Ecto neural progenitor cell (in vitro differentiated cells): ENCODE results near the gene TBCA.

ENCODE experiments used
- DNase-seq: peaks from one replicate; pipeline ENCODE4 v3.0.0-alpha.2; 2018; ENCODE audit warnings: low spot score

TBCA gene

DNA sequence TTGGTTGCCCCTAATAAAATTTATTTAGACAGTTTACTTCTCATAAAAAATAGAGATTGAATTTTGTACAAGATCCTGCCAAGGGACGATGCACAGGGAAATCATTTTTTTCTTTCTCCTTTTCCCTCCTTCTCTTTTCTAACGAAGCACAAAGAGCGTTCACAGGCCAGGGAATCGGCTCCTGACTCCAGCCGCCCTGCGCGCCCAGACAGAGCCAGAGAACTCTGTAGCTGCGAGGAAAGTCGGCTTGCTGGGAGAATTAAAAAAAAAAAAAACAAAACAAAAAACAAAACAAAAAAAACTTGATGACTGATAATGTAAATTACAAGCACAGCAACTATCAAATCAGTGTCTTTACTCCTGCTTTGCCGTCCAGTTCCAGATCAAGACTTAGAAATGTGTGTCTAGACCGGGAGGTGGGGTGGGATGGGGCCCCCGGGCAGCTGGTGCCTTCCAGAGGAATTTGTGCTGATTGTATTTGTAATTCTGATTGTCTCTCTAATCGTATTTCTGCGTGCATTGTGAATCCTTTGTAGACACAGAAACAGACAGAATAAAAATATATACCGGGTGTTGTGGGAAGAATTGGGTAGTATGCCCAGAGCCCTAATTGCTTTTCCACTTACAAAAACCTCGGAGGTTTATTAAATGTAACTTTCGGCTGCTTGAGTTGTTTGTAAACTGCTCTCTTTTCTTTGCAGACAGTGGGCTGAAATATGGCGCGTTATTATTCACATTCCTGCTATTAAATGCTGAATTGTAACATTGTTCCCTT is 134.0 kb downstream of the TBCA start:
- DNase-seq = no peak

DNA sequence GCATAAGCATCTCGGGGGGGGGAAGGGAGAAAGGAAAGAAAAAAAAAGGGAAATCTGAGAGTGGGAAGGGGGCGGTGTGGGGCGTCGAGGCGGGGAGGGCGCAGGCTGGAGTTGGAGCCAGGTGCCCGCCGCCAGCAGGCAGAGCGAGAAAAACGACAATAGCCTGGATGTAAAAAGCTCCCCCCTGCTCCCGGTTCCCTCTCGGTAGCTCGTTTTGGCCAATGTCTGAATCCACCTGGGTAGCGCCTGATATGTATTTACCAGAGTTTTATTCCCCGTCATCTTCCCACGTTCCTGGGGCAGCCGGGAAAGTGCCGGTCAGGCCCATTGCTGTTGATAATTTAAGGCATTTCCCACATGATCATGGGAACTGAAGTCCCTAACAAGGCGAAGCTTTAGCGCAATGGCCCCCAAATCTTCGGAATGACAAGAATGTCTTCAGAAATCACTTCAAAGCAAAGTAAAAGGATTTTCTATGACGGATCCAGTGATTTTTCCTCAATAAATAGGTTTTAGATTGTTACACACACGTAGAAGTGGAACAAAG is 134.7 kb downstream of the TBCA start:
- DNase-seq = no peak
